Cardiac fibroblast (primary cell): ENCODE data around the gene CD8B2.
"Not testable (repeated sequence)": the region's sequence is repeated elsewhere in the genome, so short reads cannot be mapped to it uniquely, and the experiment has no call there.

ENCODE experiments used
- DNase-seq, 2 donors: peaks; one replicate each; pipeline versions ENCODE4 v3.0.0 to v3.0.0-alpha.2; 2010; ENCODE audit warnings: low read depth in 2 of 2
- H3K4me3 ChIP-seq, 2 donors: replicated peaks in 1 of 2; 1 replicate in 1 of 2; 2 replicates in 1 of 2; pipeline ENCODE4 v1.5.1; 2011; ENCODE audit warnings: low read depth in 2 of 2, low read length in 2 of 2, mild to moderate bottlenecking in 2 of 2, moderate library complexity in 1 of 2
- CTCF ChIP-seq: IDR thresholded peaks from one replicate; pipeline ENCODE4 v1.5.1; 2011; ENCODE audit warnings: low read depth, mild to moderate bottlenecking, low read length, inconsistent platforms

Gene CD8B2

DNA sequence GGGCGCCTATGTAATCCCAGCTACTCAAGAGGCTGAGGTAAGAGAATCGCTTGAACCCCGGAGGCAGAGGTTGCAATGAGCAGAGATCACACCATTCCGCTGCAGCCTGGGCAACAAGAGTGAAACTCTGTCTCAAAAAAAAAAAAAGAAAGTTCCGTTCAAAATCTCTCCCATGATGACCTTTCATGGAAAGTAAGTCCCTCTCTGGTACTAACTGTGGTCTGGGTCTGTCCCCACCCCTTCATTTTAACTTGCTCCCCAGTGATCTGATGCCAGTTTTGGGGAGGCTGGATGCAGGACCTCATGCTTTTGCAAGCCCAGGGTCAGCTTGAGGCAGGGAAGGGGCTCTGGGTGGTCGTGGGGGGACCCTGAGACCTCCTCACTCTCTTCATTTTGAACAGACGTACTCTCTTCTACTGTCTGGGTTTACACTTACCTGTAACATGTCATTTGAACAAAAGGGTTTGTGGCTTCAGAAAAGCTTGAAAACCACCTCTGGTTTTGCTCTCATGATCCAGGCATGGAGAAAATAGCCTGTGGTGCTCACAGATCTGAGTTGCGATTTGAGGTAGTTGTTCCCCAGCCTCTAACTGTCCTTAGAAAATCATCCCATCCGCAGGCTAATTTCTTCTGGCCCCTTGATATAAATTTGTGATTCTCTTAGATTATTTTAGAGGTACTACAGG lies 19.0 kb downstream of the CD8B2 start:
- not testable (repeated sequence) for H3K4me3 ChIP-seq, DNase-seq

- DNase-seq, H3K4me3 ChIP-seq: not testable (repeated sequence)
Measured at GRCh38 chr2:106508660-106509373, 21.7 kb downstream of the CD8B2 start.

- not testable (repeated sequence) for DNase-seq, H3K4me3 ChIP-seq
Measured at GRCh38 chr2:106509374-106509770, 22.2 kb downstream of the CD8B2 start.

- not testable (repeated sequence) for H3K4me3 ChIP-seq, DNase-seq
Measured at GRCh38 chr2:106510791-106511190, 23.6 kb downstream of the CD8B2 start.

- DNase-seq: peak; percentile 75 to 84
Measured at GRCh38 chr2:106511476-106511901, 24.3 kb downstream of the CD8B2 start.

GRCh38 chr2:106511934-106512333 lies 24.8 kb downstream of the CD8B2 start:
- H3K4me3 ChIP-seq: not testable (repeated sequence)
- peak in 1 of 2 donors; percentile 2 for DNase-seq

More at GRCh38 chr2:106511476-106511901, 24.3 kb downstream of the CD8B2 start:
- not testable (repeated sequence) for H3K4me3 ChIP-seq

DNA sequence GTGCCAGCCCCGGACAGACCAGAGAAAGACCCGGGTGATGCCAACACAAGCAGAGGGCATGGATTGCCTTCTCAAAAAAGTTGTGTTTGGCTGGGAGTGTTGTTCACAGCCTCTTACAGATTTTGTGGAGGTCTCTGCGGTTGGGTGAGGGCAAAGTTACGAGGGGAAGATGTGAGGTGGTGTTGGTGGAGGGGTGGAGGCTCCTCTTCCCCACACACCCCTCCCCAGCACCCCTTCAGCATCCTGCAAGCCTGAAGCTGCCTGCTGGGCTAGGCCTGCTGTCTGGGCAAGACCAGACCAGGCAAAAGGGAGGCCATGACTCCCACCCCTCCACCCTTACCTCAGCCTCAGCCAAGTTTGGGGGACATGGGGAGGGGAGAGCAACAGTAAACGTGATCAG lies 26.2 kb downstream of the CD8B2 start:
- not testable (repeated sequence) for H3K4me3 ChIP-seq, DNase-seq

GRCh38 chr2:106514827-106515226 lies 27.7 kb downstream of the CD8B2 start:
- DNase-seq: peak in 1 of 2 donors; percentile 0
- not testable (repeated sequence) for H3K4me3 ChIP-seq

DNA sequence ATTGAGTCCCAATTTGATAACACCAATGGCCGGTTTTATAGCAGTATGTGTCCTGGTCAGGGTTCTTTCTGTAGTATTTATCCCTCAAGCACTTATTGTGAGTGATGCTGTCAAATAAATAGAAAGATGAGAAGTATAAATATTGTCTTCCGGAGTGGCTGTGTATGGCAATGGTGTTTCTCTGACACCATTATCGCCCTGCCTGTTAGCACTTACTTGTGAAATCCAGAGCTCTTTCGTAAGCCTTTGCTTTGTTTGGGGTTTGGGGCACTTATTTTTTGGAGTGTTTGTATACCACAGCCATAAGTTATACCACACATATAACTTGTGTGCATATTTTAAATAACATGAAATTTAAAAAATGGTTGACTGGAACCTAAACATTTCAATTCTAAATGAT lies 29.3 kb downstream of the CD8B2 start:
- H3K4me3 ChIP-seq: no peak overlapping the region
- no peak for DNase-seq
- no peak for TF ChIP-seq CTCF

DNA sequence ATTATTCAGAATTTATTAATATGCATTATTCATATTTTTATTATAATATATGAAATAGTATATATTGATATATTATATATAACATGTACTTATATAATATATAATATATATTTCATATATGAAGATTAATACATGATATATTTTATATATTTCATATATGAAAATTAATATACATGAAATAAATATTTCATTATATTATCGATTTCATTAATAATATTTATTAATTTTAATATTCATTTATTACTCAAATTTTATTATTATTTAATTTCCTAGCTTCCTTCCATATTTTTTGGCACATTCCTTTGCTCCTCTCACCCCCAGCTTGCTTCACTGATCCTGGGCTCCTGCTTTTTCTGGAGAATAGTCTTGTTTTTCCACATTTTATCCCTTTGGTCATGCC lies 29.7 kb downstream of the CD8B2 start:
- no peak for DNase-seq
- TF ChIP-seq CTCF: no peak
- no peak overlapping the region for H3K4me3 ChIP-seq

- TF ChIP-seq CTCF: no peak
- H3K4me3 ChIP-seq: no peak overlapping the region
Measured at GRCh38 chr2:106517329-106517728, 30.2 kb downstream of the CD8B2 start.

More at GRCh38 chr2:106517329-106517728, 30.2 kb downstream of the CD8B2 start:
- DNase-seq: no peak
